HG03025 (cell line): ENCODE measurements around the gene LONP1.

Experiments used
- ATAC-seq: cut with Tn5 transposase; IDR thresholded peaks from one replicate; pipeline ENCODE4 v1.9.1; 2021; ENCODE audit warnings: mild to moderate bottlenecking, moderate library complexity; ENCODE audit not compliant: unreplicated experiment, low FRiP score

LONP1 gene

DNA sequence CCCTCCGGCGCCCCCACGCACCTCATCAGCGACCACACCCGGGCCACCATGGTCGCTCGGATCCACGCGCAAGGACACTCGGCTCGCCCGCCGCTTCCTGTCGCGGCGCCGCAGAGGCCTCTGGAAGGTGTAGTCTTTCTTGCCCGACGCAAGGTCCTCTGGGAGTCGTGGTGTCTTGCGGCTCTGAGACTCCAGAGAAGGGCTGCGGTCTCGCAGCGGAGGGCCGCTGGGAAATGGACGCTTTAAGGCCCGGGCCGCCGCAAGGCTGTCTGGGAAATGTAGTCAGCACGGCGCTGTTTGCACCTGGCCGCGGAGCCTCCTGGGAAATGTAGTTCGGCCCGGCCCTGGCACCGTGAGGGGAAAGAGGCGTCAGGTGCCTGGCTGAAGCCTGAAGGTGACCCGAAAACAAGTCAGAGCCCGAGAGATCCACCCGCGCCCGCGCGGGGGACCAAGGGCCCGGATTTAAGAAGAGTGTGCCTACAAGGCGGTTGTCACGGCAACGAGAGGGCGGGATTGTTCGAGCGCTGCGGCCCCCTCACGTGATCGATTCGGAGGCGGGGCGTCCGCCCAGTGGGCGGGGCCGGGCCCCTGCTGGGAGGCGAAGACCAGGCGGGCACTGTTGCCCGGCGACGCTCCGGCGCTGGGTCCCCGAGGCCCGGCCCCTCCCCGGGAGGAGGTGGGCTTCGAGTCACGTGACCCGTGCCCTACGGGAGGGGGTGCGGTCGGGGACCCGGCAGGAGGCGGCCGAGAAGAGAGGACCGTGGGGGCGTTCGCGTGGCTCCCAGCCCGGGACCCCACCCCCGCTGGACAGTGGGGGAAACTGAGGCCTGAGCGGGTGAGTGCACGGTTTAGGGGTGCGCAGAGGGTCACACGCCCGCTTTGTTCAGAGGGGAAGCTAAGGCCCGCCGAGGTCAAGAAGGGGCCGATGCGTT lies 39.2 kb downstream of the LONP1 start, which contains the start of the genes HSD11B1L and MICOS13:
HSD11B1L (plus strand) TSS at position 591 of the 932 bp plus-strand sequence. CDS start 3,806 bp downstream, outside the sequence.
MICOS13 (minus strand) TSS at position 80 of the 932 bp plus-strand sequence; CDS start at position 50, 30 bp downstream.
- ATAC-seq: peak; percentile 80

DNA sequence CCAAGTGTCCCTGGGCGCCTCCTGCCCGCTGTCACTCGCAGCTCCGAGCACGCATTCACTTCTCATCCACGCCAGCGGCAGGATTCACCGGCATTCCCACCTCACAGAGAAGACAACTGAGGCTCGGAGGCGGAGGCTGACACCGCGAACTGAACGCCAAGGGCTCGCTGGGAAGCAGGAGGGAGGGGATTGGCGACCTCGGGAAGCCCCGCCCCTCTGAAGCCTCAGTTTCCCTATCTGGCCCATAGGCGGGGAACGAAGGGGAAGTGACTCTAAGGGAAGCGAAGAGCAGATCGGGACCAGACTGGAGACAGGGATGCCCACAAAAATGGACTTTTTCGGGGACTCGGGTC lies 39.9 kb downstream of the LONP1 start:
- no peak for ATAC-seq

DNA sequence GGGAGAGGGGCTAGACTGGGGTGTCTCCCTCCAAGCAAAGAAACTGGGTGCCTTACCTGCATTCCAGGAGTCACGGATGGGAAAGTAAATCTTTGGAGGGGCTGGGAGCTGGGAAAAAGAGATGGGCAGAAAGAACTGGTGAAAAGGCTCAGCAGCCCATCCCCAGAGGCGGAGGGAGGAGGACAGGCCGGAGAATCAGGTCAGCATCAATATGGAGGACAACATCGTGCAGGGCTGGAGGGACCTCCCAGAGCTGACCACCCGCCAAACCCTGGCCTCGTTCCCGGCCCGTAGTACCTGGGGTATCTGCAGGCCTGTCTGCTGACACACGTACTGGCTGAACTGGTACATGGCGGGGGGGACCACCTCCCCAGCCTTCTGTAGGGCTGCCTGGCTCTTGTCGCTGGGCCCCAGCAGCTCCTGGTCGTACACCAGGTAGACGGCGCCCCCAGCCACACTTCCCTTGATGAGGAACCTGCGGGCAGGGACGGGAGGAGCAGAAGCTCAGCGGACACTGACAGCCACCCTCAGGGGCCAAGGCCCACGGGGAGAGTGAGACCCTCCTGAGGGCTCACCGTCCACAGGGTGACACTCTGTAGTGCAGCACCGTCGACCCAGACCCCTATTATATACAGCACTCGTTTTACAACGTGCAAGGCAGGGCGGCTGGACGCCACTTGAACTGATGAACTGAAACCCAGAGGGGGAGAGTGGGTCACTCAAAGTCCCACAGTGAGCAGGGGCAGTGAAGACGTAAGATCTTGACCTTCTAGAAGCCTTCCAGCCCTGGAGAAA lies 40.5 kb downstream of the LONP1 start:
- no peak for ATAC-seq

DNA sequence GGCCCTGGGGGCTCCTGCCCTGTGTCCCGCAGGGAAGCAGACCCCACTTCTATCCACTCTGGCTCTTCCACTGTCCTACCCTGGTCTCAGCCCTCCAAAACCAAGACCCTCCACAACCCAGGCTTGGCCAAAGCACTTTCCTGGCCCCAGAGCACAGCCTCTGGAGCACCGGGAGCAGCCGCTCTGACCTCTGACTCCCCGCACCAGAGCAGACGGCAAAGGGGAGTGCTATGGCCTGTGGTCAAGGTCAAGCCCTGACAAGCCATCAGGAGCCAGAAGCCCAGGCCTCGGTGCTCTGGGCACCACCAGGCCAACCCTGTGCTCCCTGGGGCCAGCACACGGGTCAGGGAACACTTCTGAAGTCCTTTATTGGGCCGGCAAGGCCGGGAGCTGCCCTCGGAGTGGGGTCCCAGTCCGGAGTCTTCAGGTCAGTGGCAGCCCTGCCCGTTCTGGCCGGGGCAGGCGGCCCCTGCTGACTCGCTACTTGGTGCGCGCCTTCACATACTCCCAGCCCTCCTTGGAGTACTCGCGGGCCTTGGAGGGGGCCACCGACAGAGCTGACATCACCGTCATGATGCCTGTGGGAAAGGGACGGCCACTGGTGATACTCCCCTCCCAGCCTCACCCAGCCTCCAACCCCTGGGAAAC lies 41.8 kb downstream of the LONP1 start:
- ATAC-seq: no peak

DNA sequence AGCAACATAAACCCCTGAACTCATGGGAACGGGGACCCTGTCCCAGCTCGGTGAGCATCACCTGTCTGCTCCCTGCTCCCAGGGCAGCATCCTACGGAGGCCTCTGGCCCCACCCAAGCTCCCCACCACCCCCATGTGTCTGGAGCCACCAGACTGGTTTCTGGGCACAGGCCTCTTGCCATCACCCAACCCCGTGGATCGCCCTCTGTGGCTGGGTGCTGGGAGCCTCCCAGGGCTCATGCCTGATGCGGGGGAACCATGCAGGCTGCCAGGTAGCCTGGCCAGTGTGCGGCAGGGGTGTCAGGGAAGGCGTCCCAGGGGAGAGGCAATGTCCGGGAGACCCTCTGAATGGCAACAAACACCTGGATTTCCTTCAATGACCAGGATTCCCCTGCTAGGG lies 42.4 kb downstream of the LONP1 start:
- no peak for ATAC-seq

DNA sequence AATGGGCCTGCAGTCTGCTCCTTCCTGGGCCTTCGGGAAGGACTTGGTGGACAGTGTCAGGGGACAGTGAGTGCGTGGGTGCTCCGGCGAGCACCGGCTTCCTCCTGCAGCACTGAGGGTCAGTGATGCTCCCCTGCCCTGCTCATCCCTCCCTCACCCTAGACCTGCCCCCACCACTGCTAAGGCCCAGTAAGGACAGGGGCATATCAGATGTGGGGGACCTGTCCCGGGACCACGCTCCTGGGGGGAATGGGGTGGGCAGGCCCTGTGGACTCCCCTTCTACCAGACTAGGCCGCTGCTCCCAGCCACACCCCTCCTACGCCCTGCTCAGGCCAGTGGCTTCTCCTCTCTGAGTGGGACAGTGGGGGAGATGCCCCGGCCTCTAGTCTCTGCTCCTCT lies 42.8 kb downstream of the LONP1 start:
- no peak for ATAC-seq

DNA sequence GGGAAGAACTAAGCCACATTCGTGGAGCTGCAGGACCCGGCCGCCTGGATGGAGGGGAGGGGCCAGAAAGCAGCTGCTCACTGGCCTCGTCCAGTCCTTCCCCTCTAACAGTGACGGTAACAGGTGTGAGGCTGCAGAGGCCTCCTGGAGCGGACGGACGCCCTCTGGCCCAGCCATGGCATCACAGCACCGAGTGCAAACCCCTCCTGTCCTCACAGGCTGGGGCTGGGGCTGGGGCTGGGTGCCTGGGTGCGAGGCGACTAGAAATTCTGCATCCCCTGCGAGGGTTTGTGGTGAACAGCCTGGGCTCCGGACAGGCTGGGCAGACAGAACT lies 43.2 kb downstream of the LONP1 start:
- no peak for ATAC-seq

DNA sequence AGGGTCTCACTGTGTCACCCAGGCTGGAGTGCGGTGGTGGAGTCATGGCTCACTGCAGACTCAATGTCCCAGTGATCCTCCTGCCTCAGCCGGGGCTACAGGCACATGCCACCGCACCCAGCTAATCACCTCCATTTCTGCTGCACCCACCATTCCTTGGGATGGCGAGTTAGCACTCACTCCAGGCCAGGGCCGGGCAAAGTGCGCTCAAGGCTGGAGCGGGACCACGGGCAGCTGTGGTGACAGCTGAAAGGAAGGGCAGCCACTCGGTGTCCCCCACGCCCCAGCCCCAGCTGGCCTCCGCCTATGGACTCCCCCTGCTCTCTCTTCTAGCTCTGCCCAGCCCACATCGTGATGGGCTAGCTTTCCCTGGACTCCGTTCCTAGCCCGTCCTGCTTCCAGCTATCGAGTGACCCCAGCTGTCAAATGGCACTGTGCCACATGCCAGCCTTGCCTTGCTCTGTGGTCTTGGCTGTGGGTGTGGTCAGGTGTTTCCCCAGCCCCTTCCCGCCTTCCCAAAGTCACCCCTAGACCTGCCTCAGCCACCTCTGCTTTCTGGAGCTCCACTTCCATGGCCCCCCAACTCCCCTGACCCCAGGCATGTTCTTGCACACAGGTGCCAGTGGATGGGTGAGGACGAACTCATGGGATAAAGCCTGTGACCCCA lies 43.7 kb downstream of the LONP1 start:
- no peak for ATAC-seq

DNA sequence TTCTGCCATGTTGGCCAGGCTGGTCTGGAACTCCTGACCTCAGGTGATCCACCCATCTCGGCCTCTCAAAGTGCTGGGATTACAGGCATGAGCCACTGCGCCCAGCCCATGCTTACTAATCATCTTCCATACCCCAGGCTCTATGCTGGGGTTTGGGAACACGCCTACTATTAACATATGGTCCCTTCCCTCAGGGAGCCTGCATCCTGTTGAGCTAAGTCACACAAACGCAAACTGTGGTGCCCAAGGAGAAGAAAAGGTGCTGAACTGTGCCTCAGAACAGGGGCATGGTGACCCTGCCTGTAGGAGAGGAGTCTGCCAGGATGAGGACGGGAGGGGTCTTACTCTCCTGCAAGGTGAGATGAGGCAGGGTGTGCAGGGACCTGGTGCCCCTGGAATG lies 45.2 kb downstream of the LONP1 start:
- no peak for ATAC-seq

DNA sequence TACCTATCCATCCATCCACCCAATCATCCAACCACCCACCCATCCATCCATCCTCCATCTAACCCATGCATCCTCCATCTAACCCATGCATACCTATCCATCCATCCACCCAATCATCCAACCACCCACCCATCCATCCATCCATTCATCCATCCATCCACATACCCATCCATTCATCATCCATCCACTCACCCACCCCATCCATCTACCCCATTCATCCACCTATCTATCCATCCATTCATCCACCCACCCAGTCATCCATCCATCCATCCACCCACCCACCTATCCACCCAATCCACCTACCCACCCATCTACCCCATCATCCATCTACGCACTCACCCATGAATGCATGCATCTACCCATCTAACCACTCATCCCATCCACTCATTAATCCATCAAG lies 46.2 kb downstream of the LONP1 start:
- ATAC-seq: no peak

DNA sequence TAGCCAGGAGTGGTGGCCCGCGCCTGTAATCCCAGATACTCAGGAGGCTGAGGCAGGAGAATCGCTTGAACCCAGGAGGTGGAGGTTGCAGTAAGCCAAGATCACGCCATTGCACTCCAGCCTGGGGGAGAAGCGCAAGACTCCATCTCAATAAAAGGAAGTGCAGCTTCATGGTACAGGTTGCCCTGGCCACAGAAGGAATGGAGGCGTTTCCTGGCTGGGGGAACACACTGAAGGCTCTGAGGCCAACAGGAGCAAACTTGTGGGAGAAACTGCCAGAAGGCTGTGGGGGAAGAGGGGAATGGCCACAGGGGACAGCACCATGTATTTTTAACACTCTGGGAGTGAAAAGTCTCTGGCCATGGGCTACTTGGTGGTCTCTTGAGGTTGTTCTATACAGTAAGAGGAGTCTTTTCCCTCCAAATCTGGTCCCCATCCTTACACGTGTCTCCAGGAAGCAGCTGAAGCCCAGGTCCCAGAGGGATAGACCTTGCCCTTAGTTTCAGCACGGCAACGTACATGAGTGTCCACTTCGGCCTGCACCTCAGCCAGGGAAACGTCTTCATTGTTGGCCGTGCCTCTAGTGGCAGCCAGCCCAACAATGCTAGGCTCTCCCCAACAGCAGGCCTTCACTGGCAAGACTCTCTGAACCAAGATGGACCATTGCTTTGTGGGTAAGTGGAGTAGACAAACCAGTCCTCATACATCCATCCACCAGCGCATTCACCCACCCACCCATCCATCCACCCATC lies 47.1 kb downstream of the LONP1 start:
- no peak for ATAC-seq

DNA sequence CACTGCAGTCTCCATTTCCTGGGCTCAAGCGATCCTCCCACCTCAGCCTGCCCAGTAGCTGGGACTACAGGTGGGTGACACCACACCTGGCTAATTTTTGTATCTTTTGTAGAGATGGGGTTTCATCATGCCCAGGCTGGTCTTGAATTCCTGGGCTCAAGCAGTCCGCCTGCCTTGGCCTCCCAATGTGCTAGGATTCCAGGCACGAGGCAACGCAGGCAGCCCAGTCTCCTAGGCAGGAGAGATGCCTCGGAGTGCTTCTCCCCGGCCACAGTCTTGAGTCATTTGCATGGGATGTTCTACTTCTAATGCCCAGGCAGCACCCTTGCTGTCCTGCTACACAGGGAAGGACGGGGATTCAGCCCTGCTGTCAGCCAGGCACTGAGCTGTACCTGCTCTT lies 48.3 kb downstream of the LONP1 start:
- no peak for ATAC-seq

DNA sequence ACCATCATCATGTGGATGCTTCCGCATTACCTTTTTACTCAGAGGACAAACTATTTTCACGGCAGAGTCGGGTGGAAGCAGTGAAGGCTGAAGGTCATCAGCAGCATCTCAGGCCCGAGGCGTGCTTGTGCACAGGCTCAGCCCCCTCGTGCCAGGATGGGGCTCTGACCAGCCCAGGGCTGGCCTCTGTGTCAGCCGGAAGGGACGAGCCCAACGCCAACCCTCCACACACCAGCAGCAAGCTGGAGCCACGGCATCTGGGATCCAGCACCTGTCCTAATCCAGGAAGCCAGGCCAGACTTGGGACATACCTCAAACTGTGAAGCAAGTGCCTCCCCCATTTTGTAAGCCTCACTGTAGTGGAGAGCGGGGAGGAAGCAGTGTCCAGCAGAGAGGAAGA lies 50.7 kb downstream of the LONP1 start:
- no peak for ATAC-seq

DNA sequence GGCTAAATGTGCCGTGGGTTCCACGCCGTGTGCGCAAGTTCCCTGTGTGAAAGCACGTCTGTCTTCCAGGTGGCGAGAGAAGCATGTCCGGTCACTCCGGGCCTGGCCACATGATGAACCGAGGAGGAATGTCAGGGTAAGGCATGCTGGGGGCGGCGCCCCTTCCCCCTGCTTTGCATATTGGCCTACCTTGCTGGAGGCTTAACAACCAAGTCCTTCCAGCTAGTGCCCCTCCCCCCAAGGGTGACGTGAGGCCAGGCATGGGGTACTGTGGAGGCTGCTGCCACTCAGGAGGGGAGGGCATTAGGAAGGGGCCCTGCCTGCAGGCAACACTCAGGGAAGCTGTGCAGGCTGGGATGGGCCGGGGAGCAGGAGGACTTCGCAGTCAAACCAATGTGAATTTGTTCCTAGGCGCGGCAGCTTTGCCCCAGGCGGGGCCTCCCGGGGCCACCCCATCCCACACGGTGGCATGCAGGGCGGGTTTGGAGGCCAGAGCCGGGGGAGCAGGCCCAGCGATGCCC lies 52.1 kb downstream of the LONP1 start:
- no peak for ATAC-seq

DNA sequence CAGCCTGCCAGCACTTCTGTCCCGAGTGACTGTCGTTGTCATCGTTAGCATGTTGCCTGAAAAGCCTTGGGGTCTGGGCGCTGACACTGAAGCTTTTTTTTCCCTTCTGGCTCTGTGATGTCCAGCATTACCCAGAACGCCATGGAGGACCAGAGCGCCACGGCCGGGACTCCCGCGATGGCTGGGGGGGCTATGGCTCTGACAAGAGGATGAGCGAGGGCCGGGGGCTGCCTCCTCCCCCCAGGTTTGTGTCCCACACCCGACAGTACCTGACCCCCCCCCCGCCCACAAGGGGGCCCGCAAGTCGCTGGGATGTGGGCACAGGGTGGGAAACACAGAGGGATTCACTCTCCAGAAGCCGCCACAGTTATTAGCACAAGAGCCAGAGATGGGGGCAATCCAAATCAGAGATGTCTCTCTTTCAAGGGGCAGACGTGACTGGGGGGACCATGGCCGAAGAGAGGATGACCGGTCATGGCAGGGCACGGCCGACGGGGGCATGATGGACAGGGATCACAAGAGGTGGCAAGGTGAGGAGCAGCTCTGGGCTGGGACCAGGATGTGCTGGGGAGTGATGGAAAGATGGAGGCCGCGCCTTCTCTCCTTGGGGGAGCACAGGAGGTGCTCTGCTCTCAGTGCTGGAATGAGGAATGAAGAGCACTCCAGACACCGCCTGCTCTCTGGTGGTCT lies 52.9 kb downstream of the LONP1 start:
- ATAC-seq: no peak

DNA sequence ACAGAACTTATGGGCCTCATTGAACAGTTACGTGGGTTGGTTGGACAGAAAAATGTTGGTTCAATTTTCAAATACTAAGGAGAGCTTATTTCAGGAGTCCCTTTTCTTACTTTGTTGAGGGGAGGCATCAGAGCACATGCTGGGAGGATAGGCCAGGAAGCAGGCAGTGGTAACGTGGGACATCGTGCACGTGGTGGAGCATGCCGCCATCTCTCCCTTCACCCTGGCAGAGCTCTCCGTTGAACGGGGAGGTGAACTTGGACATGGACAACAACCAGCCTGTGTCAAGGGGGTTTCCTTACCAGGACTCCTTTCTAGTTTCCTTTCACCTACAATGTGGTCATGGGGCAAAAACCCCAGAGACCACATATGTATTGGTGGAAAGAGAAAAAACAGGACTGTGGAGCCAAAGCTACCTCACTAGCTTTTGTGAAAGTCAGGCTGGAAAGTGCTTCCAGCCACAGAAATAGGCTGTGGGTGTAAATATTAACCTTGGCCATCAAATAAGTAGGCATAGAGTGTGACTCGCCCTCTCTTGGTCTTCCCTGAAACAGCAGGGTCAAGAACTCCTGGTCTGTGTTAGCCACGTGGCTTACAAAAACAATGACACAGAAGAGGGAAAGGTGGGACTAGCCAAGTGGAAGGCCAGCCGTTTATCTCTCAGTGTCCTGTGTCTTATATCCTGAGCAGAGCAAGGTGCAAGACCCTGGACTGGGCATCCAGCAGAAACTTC lies 54.0 kb downstream of the LONP1 start:
- no peak for ATAC-seq

DNA sequence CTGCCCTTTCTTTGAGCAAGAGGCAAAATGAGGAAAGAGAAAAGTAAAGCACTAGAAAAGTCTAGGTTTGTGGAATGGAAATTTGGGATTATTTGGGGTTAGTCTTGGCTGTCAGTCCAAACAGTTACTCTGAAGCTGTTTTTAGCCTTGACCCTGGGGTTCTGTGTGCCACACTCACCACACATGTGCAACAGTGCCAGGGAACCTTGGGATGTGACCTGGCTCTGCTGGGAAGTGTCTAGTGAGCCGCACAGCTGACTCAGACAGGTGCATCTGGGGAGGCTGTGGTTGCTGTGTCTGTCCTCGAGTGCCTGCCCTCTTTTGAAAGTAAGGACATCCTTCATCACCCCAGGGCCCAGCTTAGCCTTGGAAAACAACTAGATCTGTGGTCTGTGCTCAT lies 55.4 kb downstream of the LONP1 start:
- no peak for ATAC-seq

DNA sequence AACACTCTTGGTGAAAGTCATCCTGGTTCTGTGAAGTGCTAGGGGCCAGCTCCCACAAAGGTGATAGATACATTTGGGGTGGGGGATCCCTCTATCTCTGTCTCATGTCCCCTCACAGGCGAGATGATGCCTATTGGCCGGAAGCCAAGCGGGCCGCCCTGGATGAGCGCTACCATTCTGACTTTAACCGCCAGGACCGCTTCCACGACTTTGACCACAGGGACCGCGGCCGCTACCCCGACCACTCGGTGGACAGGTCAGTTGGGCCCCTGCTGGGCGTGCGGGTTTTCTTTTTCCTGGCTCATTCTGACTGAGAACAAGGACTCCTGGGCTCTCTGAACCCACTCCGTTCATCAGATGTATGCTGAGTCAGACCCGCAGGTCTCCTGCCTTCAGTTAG lies 56.0 kb downstream of the LONP1 start:
- ATAC-seq: no peak
